Sigmoid colon (tissue), 4 donors: ENCODE measurements around the gene NCF4.

Experiments used
- CTCF ChIP-seq, 4 experiments: fragments of 450-650 bp in 3 of 4; fragments of 200-600 bp in 1 of 4; IDR thresholded peaks; one replicate each; pipeline ENCODE4 v1.5.1; 2016 to 2019; ENCODE audit warnings: antibody characterized with exemption in 4 of 4, mild to moderate bottlenecking in 3 of 4, moderate library complexity in 2 of 4
- POLR2AphosphoS5 ChIP-seq, 4 donors: sonication (generic); formaldehyde crosslinking; IDR thresholded peaks; one replicate each; pipeline ENCODE4 v1.6.1; 2017; ENCODE audit warnings: antibody characterized with exemption in 4 of 4

GRCh38 chr22:36893262-36893661 is 32.5 kb downstream of the NCF4 start:
- no peak for TF ChIP-seq CTCF (IDR thresholded peaks at IDR 0.05)
- no peak for TF ChIP-seq POLR2AphosphoS5 (IDR thresholded peaks at IDR 0.05)
